Mesendoderm (in vitro differentiated cells): ENCODE measurements around the gene SDK1.
A peak's percentile ranks its signal among the peaks of the same experiment; 100 is the strongest.

Experiments used
- DNase-seq: peaks from one replicate; pipeline ENCODE4 v3.0.0; 2013
- H2AK5ac ChIP-seq: 2 replicates; pipeline ENCODE4 v1.6.1; 2013; ENCODE audit warnings: low read length, inconsistent platforms
- H2BK120ac ChIP-seq: 2 replicates; pipeline ENCODE4 v1.6.1; 2013; ENCODE audit warnings: low read depth, mild to moderate bottlenecking, low read length, moderate library complexity, mixed read lengths
- H2BK15ac ChIP-seq: replicated peaks from 2 replicates; pipeline ENCODE4 v1.6.1; 2013; ENCODE audit warnings: low read depth, mild to moderate bottlenecking, moderate library complexity
- H2BK5ac ChIP-seq: 2 replicates; pipeline ENCODE4 v1.6.1; 2013; ENCODE audit warnings: low read length, inconsistent platforms
- H3K18ac ChIP-seq: 2 replicates; pipeline ENCODE4 v1.6.1; 2013; ENCODE audit warnings: mild to moderate bottlenecking, low read length, mixed read lengths
- H3K23ac ChIP-seq: one replicate; pipeline ENCODE4 v1.6.1; 2013; ENCODE audit warnings: low read length
- H3K27ac ChIP-seq: 2 replicates; pipeline ENCODE4 v1.5.1; 2013; ENCODE audit warnings: low read depth, mild to moderate bottlenecking, inconsistent platforms, low read length, moderate library complexity
- H3K27me3 ChIP-seq: 2 replicates; pipeline ENCODE4 v1.6.1; 2013; ENCODE audit warnings: low read length, control low read depth, mild to moderate bottlenecking, inconsistent platforms; ENCODE audit not compliant: insufficient read depth, poor library complexity
- H3K36me3 ChIP-seq: 2 replicates; pipeline ENCODE4 v1.6.1; 2013; ENCODE audit warnings: low read length, inconsistent platforms; ENCODE audit not compliant: control insufficient read depth, insufficient read depth
- H3K4ac ChIP-seq: one replicate; pipeline ENCODE4 v1.6.1; 2013; ENCODE audit warnings: low read depth, mild to moderate bottlenecking, low read length, moderate library complexity
- H3K4me1 ChIP-seq: 2 replicates; pipeline ENCODE4 v1.6.1; 2013; ENCODE audit warnings: low read depth, low read length, inconsistent platforms; ENCODE audit not compliant: control insufficient read depth
- H3K4me2 ChIP-seq: 2 replicates; pipeline ENCODE4 v1.6.1; 2013; ENCODE audit warnings: low read length
- H3K4me3 ChIP-seq: 2 replicates; pipeline ENCODE4 v1.5.1; 2013; ENCODE audit warnings: mild to moderate bottlenecking, low read length
- H3K56ac ChIP-seq: one replicate; pipeline ENCODE4 v1.6.1; 2013; ENCODE audit warnings: low read length
- H3K79me1 ChIP-seq: 2 replicates; pipeline ENCODE4 v1.6.1; 2013; ENCODE audit warnings: low read length, inconsistent platforms
- H3K79me2 ChIP-seq: 2 replicates; pipeline ENCODE4 v1.6.1; 2013; ENCODE audit warnings: mild to moderate bottlenecking, low read length; ENCODE audit not compliant: control insufficient read depth, insufficient read depth
- H3K9ac ChIP-seq: 2 replicates; pipeline ENCODE4 v1.6.1; 2013; ENCODE audit warnings: low read length, inconsistent platforms
- H4K5ac ChIP-seq: one replicate; pipeline ENCODE4 v1.6.1; 2013; ENCODE audit warnings: low read length
- H4K8ac ChIP-seq: one replicate; pipeline ENCODE4 v1.6.1; 2013; ENCODE audit warnings: low read depth, mild to moderate bottlenecking, control low read depth, low read length, moderate library complexity
- WGBS: extraction: QIAGEN DNeasy Blood & Tissue Kit; methylation state at CpG from one replicate; pipeline ENCODE4 v1.1.7; 2013; ENCODE audit warnings: low lambda C conversion rate, missing lambda C conversion rate; ENCODE audit not compliant: insufficient coverage; ENCODE audit errors: extremely low coverage; 5-methylcytosine and 5-hydroxymethylcytosine counted together

Gene SDK1

GRCh38 chr7:4162884-4163564, 862.0 kb downstream of the SDK1 start:
- Histone ChIP-seq H2BK5ac (no peak overlapping the region), H3K4me3 (no peak overlapping the region), H2AK5ac (no peak overlapping the region), H3K27me3 (no peaks in the 10 kb centered on the region), H3K79me1 (no peaks in the 10 kb centered on the region), H3K56ac (no peak overlapping the region), H2BK15ac (no peak overlapping the region), H3K4me2 (no peak overlapping the region), H2BK120ac (no peak overlapping the region), H3K4me1 (no peaks in the 10 kb centered on the region), H3K23ac (no peak overlapping the region), H3K36me3 (no peaks in the 10 kb centered on the region), H3K18ac (no peak overlapping the region), H3K4ac (no peak overlapping the region), H4K8ac (no peak overlapping the region), H4K5ac (no peak overlapping the region), H3K9ac (no peak overlapping the region), H3K27ac (no peak overlapping the region), H3K79me2 (no peaks in the 10 kb centered on the region)
- DNase-seq, result no peak
- WGBS, result no CpG with 5 or more reads among the region's 14 CpGs

- no peak overlapping the region for H3K9ac ChIP-seq
- no peak overlapping the region for H2BK5ac ChIP-seq
- H3K27me3 ChIP-seq, result no peaks in the 10 kb centered on the region
- H3K4ac ChIP-seq, result no peak overlapping the region
- H4K5ac ChIP-seq, result no peak overlapping the region
- H3K36me3 ChIP-seq, result no peaks in the 10 kb centered on the region
- no peak overlapping the region for H3K23ac ChIP-seq
- no peak overlapping the region for H2AK5ac ChIP-seq
- H3K27ac ChIP-seq, result no peak overlapping the region
- no peak overlapping the region for H2BK120ac ChIP-seq
- no peak overlapping the region for H3K4me3 ChIP-seq
- no peak overlapping the region for H4K8ac ChIP-seq
- no peaks in the 10 kb centered on the region for H3K79me1 ChIP-seq
- no peak for DNase-seq
- H3K56ac ChIP-seq, result no peak overlapping the region
- WGBS, result no CpG with 5 or more reads among the region's 13 CpGs
- no peak overlapping the region for H2BK15ac ChIP-seq
- H3K4me1 ChIP-seq, result no peaks in the 10 kb centered on the region
- H3K18ac ChIP-seq, result no peak overlapping the region
- no peak overlapping the region for H3K4me2 ChIP-seq
- no peaks in the 10 kb centered on the region for H3K79me2 ChIP-seq
These were observed 862.6 kb downstream of the SDK1 start for GRCh38 chr7:4163565-4164203.

- H3K9ac ChIP-seq, result no peak overlapping the region
- H3K36me3 ChIP-seq, result no peaks in the 10 kb centered on the region
- no peaks in the 10 kb centered on the region for H3K27me3 ChIP-seq
- H3K18ac ChIP-seq, result no peak overlapping the region
- WGBS, result no CpG with 5 or more reads among the region's 8 CpGs
- H2AK5ac ChIP-seq, result no peak overlapping the region
- peak; percentile 6 for DNase-seq
- no peak overlapping the region for H2BK120ac ChIP-seq
- H3K27ac ChIP-seq, result no peak overlapping the region
- H3K56ac ChIP-seq, result no peak overlapping the region
- H3K23ac ChIP-seq, result no peak overlapping the region
- no peaks in the 10 kb centered on the region for H3K4me1 ChIP-seq
- H3K4me3 ChIP-seq, result no peak overlapping the region
- H3K4me2 ChIP-seq, result no peak overlapping the region
- H2BK5ac ChIP-seq, result no peak overlapping the region
- no peaks in the 10 kb centered on the region for H3K79me2 ChIP-seq
- H2BK15ac ChIP-seq, result no peak overlapping the region
- H4K8ac ChIP-seq, result no peak overlapping the region
- H3K4ac ChIP-seq, result no peak overlapping the region
- H4K5ac ChIP-seq, result no peak overlapping the region
- H3K79me1 ChIP-seq, result no peaks in the 10 kb centered on the region
These were observed 863.5 kb downstream of the SDK1 start for GRCh38 chr7:4164556-4164955.

- Histone ChIP-seq H3K36me3 (no peaks in the 10 kb centered on the region), H3K18ac (no peak overlapping the region), H3K79me2 (no peaks in the 10 kb centered on the region), H3K4me3 (no peak overlapping the region), H4K5ac (no peak overlapping the region), H3K27me3 (no peaks in the 10 kb centered on the region), H2BK120ac (no peak overlapping the region), H3K4ac (no peak overlapping the region), H2AK5ac (no peak overlapping the region), H2BK15ac (no peak overlapping the region), H4K8ac (no peak overlapping the region), H2BK5ac (no peak overlapping the region), H3K79me1 (no peaks in the 10 kb centered on the region), H3K56ac (no peak overlapping the region), H3K23ac (no peak overlapping the region), H3K4me2 (no peak overlapping the region), H3K27ac (no peak overlapping the region), H3K4me1 (no peaks in the 10 kb centered on the region), H3K9ac (no peak overlapping the region)
- WGBS, result no CpG with 5 or more reads among the region's 14 CpGs
- no peak for DNase-seq
These were observed 865.3 kb downstream of the SDK1 start for GRCh38 chr7:4166340-4166739.

GRCh38 chr7:4166807-4167206, 865.8 kb downstream of the SDK1 start:
- no peaks in the 10 kb centered on the region for H3K79me2 ChIP-seq
- no peaks in the 10 kb centered on the region for H3K27me3 ChIP-seq
- no peak for DNase-seq
- no peaks in the 10 kb centered on the region for H3K79me1 ChIP-seq
- H4K8ac ChIP-seq, result no peak overlapping the region
- no peak overlapping the region for H4K5ac ChIP-seq
- no peaks in the 10 kb centered on the region for H3K4me1 ChIP-seq
- no peak overlapping the region for H2BK15ac ChIP-seq
- H3K18ac ChIP-seq, result no peak overlapping the region
- no peak overlapping the region for H3K4ac ChIP-seq
- H2AK5ac ChIP-seq, result no peak overlapping the region
- no peak overlapping the region for H3K9ac ChIP-seq
- no peak overlapping the region for H2BK120ac ChIP-seq
- no peaks in the 10 kb centered on the region for H3K36me3 ChIP-seq
- no CpG with 5 or more reads among the region's 8 CpGs for WGBS
- H3K56ac ChIP-seq, result no peak overlapping the region
- H3K23ac ChIP-seq, result no peak overlapping the region
- no peak overlapping the region for H3K4me3 ChIP-seq
- H2BK5ac ChIP-seq, result no peak overlapping the region
- H3K4me2 ChIP-seq, result no peak overlapping the region
- no peak overlapping the region for H3K27ac ChIP-seq
